ENCODE data around the gene RAB28. TPM values are rescaled to one million over a fixed set of nuclear protein-coding genes. Genes with fewer than 3 reads are reported as not detected.
A peak's percentile ranks its signal among the peaks of the same experiment; 100 is the strongest.

Gene RAB28
- total and polyA plus RNA-seq, 2 of the 8 experiments (the other 6 are each of a cell fraction or from before 2014, with no cell fraction given), result 16.0 to 18.7 TPM

DNA sequence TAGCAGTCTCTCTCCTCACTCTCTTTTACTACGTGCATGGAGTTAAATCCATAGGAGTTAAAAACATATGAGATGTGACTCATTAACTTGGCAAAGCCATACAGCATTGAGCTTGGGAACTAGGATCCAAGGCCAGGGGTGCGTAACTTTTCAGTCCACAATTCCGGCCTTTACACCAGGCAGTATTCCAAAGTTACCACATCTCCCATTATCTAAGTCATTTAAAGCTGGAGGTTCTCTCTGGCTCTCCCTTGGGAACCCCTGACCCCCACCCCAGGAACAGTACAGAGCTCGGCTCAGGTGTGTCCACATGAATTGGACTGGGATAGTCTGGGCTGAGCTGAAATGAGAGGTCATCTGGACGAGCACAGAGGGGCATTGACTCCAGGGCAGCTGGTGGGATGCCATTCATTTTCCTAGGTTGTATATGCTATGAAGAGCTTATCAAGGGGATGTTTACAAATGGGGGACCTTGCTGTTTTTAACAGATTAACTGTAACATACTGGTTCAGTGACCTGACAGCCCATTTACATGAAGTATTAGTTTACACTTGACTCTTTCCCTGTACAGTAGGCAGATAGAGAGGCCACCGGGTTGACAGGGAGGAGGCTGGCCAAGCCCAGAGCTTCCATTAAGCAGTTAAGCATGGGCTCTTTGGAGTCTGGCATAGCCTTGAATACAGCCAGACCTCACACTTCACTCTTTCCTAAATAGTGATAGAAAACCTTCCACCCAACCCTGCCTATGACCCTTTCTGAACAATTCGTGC lies 128.8 kb downstream of the RAB28 start:
- Histone ChIP-seq H3K79me2 (ENCODE audit: control insufficient read depth in 1 of 2, insufficient read depth in 2 of 2, low read length in 2 of 2) (no peaks in the 10 kb centered on the region), H4K8ac (ENCODE audit: extremely low read depth, insufficient read depth, low read length) (peak overlapping the region; percentile 38; the same call in 1 of the 2 replicates), H3K9ac (replicated peaks in 1 of 4; ENCODE audit: extremely low read depth in 1 of 4, low read depth in 3 of 4, low read length in 3 of 4) (no peak overlapping the region), H3K4me2 (ENCODE audit: insufficient read depth in 1 of 2, low read depth in 2 of 2, low read length in 2 of 2) (no peak overlapping the region), H3K56ac (replicated peaks; ENCODE audit: insufficient read length, low read depth, low read length) (no peak overlapping the region), H2BK20ac (ENCODE audit: low read length) (no peak overlapping the region), H3K79me1 (ENCODE audit: low read depth, low read length) (no peaks in the 10 kb centered on the region), H4K91ac (replicated peaks; ENCODE audit: insufficient read length, low read length) (no peak overlapping the region), H2BK12ac (ENCODE audit: low read depth, low read length) (no peak overlapping the region), H3K23ac (ENCODE audit: insufficient read length) (no peak overlapping the region), H3K4ac (replicated peaks; ENCODE audit: insufficient read length, low read depth, low read length) (no peak overlapping the region), H2AFZ (ENCODE audit: low read length) (no peak overlapping the region), H4K5ac (ENCODE audit: insufficient read length, low read depth, low read length) (no peak overlapping the region), H2BK15ac (ENCODE audit: low read length) (no peak overlapping the region), H3K23me2 (ENCODE audit: low read depth, low read length) (no peaks in the 10 kb centered on the region), H4K20me1 (replicated peaks in 1 of 2; ENCODE audit: control insufficient read depth in 1 of 2, insufficient read depth in 2 of 2, low read length in 2 of 2) (no peaks in the 10 kb centered on the region), H2BK5ac (ENCODE audit: low read depth, low read length) (no peak overlapping the region), H2AK5ac (ENCODE audit: low read depth, low read length) (no peak overlapping the region), H3K36me3 (ENCODE audit: control insufficient read depth in 2 of 4, insufficient read depth in 4 of 4, low read length in 3 of 4) (no peaks in the 10 kb centered on the region), H3K27ac (ENCODE audit: low read depth, low read length) (no peak overlapping the region), H3K14ac (ENCODE audit: insufficient read length) (no peak overlapping the region), H2BK120ac (replicated peaks; ENCODE audit: low read depth, low read length) (no peak overlapping the region), H3K27me3 (replicated peaks in 1 of 4; ENCODE audit: control insufficient read depth in 3 of 4, extremely low read depth in 1 of 4, insufficient read depth in 3 of 4, low read length in 3 of 4) (no peaks in the 10 kb centered on the region; a peak in 2 of 7 replicates), H3K4me3 (ENCODE audit: extremely low read depth in 1 of 4, insufficient read depth in 2 of 4, low read depth in 3 of 4, low read length in 4 of 4) (no peak overlapping the region), H3K18ac (ENCODE audit: extremely low read depth, low read length) (no peak overlapping the region), H3K4me1 (replicated peaks in 1 of 4; ENCODE audit: control insufficient read depth in 3 of 4, insufficient read depth in 4 of 4, low read length in 3 of 4) (no peaks in the 10 kb centered on the region), H3K9me3 (ENCODE audit: insufficient read depth in 2 of 2, low read depth in 1 of 2, low read length in 1 of 2) (no peaks in the 10 kb centered on the region)
- 87% methylated on average over 7 of the region's 7 CpGs; no CpG with 5 or more reads in 1 of the 2 experiments for WGBS, 2 experiments (ENCODE audit: extremely low coverage in 1 of 2, insufficient coverage in 1 of 2, insufficient read length in 1 of 2, insufficient replicate concordance in 2 of 2, low coverage in 1 of 2, low lambda C conversion rate in 2 of 2, missing lambda C conversion rate in 1 of 2)
- FAIRE-seq (no peak), DNase-seq (ENCODE audit: low read depth in 1 of 2, low spot score in 2 of 2) (no peak)
- ChIA-PET CTCF (ENCODE audit: partially characterized antibody) (interaction anchor here (2.2 kb wide), 1 partner anchor 106 kb away, joined by 5 read pairs; no protein-coding TSS in a partner anchor), POLR2A (ENCODE audit: partially characterized antibody) (interaction anchor here (0.5 to 1.6 kb wide), 2 partner anchors 11 to 13 kb away, joined by 3 read pairs; no protein-coding TSS in a partner anchor)
- TF ChIP-seq GABPA (IDR thresholded peaks at IDR 0.05; ENCODE audit: borderline replicate concordance, insufficient read depth, low read length), result no peak
- TF ChIP-seq TBP (IDR thresholded peaks at IDR 0.05; ENCODE audit: low read depth, low read length), result no peak
- TF ChIP-seq SUZ12 (IDR thresholded peaks at IDR 0.05; ENCODE audit: low read length), result no peak
- TF ChIP-seq RBBP5 (IDR thresholded peaks at IDR 0.05; ENCODE audit: borderline replicate concordance, low read depth, low read length), result no peak
- TF ChIP-seq YY1 (IDR thresholded peaks at IDR 0.05; ENCODE audit: low read depth, low read length), result no peak
- no peak for TF ChIP-seq POLR2A (IDR thresholded peaks at IDR 0.05; ENCODE audit: control extremely low read depth in 1 of 2, low read depth in 2 of 2, low read length in 2 of 2)
- TF ChIP-seq TEAD4 (IDR thresholded peaks at IDR 0.05; ENCODE audit: low read depth, low read length), result no peak
- no peak for TF ChIP-seq BACH1 (IDR thresholded peaks at IDR 0.05; ENCODE audit: low read length)
- TF ChIP-seq CTBP2 (IDR thresholded peaks at IDR 0.05; ENCODE audit: borderline replicate concordance, insufficient read depth, insufficient read length, low read length), result no peak

All from H1 (cell line).